Right lobe of liver (tissue), 6 donors: ENCODE measurements around the gene HSPB9. TPM values are rescaled to one million over a fixed set of nuclear protein-coding genes. Genes with fewer than 3 reads are reported as not detected.

Experiments
- ATAC-seq, 4 donors: fragments of 200-7000 bp; cut with Tn5 transposase; one replicate each; pipeline ENCODE4 v1.9.1; 2020; ENCODE audit warnings: mild to moderate bottlenecking in 4 of 4, moderate library complexity in 4 of 4
- DNase-seq, 3 donors: peaks; one replicate each; pipeline ENCODE4 v3.0.0-alpha.2; 2020
- H3K27ac ChIP-seq, 3 donors: fragments of 200-600 bp; one replicate each; pipeline ENCODE4 v1.8.0; 2022
- H3K27me3 ChIP-seq, 2 donors: fragments of 200-600 bp; one replicate each; pipeline ENCODE4 v1.8.0; 2022
- H3K36me3 ChIP-seq, 4 donors: fragments of 200-600 bp; sonication (generic) in 1 of 4; one replicate each; pipeline versions ENCODE4 v1.5.1 to v1.8.0; 2017 to 2022; ENCODE audit warnings: control low read depth in 1 of 4
- H3K4me1 ChIP-seq, 4 donors: fragments of 200-600 bp; sonication (generic) in 1 of 4; one replicate each; pipeline versions ENCODE4 v1.5.1 to v1.8.0; 2017 to 2022; ENCODE audit warnings: control low read depth in 1 of 4
- H3K4me3 ChIP-seq, 3 donors: fragments of 200-600 bp; one replicate each; pipeline ENCODE4 v1.8.0; 2022
- H3K9me3 ChIP-seq, 4 donors: fragments of 200-600 bp; sonication (generic) in 1 of 4; one replicate each; pipeline versions ENCODE4 v1.5.1 to v1.8.0; 2017 to 2022; ENCODE audit warnings: control low read depth in 1 of 4
- CTCF ChIP-seq, 4 donors: fragments of 200-600 bp in 3 of 4; fragments of 450-650 bp in 1 of 4; IDR thresholded peaks; one replicate each; pipeline versions ENCODE4 v1.5.1 to v1.8.0; 2016 to 2022; ENCODE audit warnings: antibody characterized with exemption in 4 of 4, mild to moderate bottlenecking in 2 of 4
- POLR2A ChIP-seq: fragments of 450-650 bp; IDR thresholded peaks from one replicate; pipeline ENCODE4 v1.6.1; 2017; ENCODE audit warnings: antibody characterized with exemption, mild to moderate bottlenecking
- WGBS: methylation state at CpG from one replicate; pipeline ENCODE4 v1.1.6; 2018; ENCODE audit warnings: low coverage, low lambda C conversion rate; ENCODE audit not compliant: insufficient coverage; ENCODE audit errors: missing lambda C conversion rate; 5-methylcytosine and 5-hydroxymethylcytosine counted together
- intact Hi-C, 2 donors: fragments of 100-400 bp; cut with DNase I; formaldehyde crosslinking; loops; one replicate each; pipeline versions ENCODE4 v1.11.2 to v1.14.1; 2022
- total RNA-seq, 6 experiments: library from RNA; depleted of rRNA in 2 of 6; stranded (reverse); fragments of >200 nt in 2 of 6; fragmentation: NEBNext Ultra II Directional in 3 of 6; extraction: Animal tissue kit (Norgen Biotek cat#: 25700) in 3 of 6; gene quantifications; one replicate each; pipeline versions ENCODE4 v1.1.0 to v1.2.4, GENCODE V29; 2016 to 2023
- donor health status: DM: no; HTN: yes; CAD: no.
- donor health status: DM: no; HTN: no; CAD: no.
- donor health status: DM: no; HTN: no; CAD: no.
- donor health status: DM: no; HTN: yes; CAD: no.
- donor health status: DM: no; HTN: yes; CAD: no.

The HSPB9 gene
- total RNA-seq, 6 experiments from 2014 or later = 0.38 to 1.6 (median 0.85) TPM

GRCh38 chr17:42098730-42099399 lies 23.7 kb upstream of the HSPB9 start:
- intact Hi-C loops = no loop called here
- H3K27ac ChIP-seq = no peak overlapping the region
- 56% methylated on average over 8 of the region's 14 CpGs for WGBS
- DNase-seq (no peak), ATAC-seq (peak in 1 of 4 donors; percentile 6)
- H3K27me3 ChIP-seq = no peaks in the 10 kb centered on the region
- no peak overlapping the region for H3K4me3 ChIP-seq
- peaks cover 0 to 7% (median 0%) of the 10 kb centered on the region in 4 donors for H3K36me3 ChIP-seq
- H3K9me3 ChIP-seq = no peaks in the 10 kb centered on the region
- TF ChIP-seq CTCF (IDR thresholded peaks at IDR 0.05) (no peak), POLR2A (no peak)
- peaks cover 0 to 15% (median 0%) of the 10 kb centered on the region in 4 donors for H3K4me1 ChIP-seq

GRCh38 chr17:42101513-42102292 lies 20.9 kb upstream of the HSPB9 start:
- peak; percentile 68 to 72 (median 71) for DNase-seq
- Histone ChIP-seq H3K4me1 (peaks cover 0 to 6% (median 0%) of the 10 kb centered on the region in 4 donors), H3K36me3 (peaks cover 0 to 24% (median 0%) of the 10 kb centered on the region in 4 donors), H3K4me3 (no peak overlapping the region), H3K9me3 (no peaks in the 10 kb centered on the region), H3K27ac (no peak overlapping the region), H3K27me3 (no peaks in the 10 kb centered on the region)
- ATAC-seq = peak; percentile 73 to 89 (median 84)
- TF ChIP-seq CTCF (IDR thresholded peaks at IDR 0.05) (peak; percentile 75 to 90 (median 80)), POLR2A (no peak)
- WGBS = 36% methylated on average over 5 of the region's 14 CpGs
- intact Hi-C loops = loop anchor here in 1 of 2 donors (5.0 kb wide), 1 partner anchor 34 kb away; no protein-coding TSS in a partner anchor

- Histone ChIP-seq H3K27ac (no peak overlapping the region), H3K4me3 (no peak overlapping the region), H3K36me3 (peaks cover 0 to 24% (median 0%) of the 10 kb centered on the region in 4 donors), H3K27me3 (no peaks in the 10 kb centered on the region), H3K4me1 (peaks cover 0 to 12% (median 0%) of the 10 kb centered on the region in 4 donors), H3K9me3 (no peaks in the 10 kb centered on the region)
- WGBS = 60% methylated on average over 1 of the region's 11 CpGs
- ATAC-seq (no peak), DNase-seq (no peak)
- intact Hi-C loops = loop anchor here in 1 of 2 donors (5.0 kb wide), 1 partner anchor 36 kb away; no protein-coding TSS in a partner anchor
- TF ChIP-seq POLR2A (no peak), CTCF (IDR thresholded peaks at IDR 0.05) (no peak)
Measured at GRCh38 chr17:42103221-42103954, 19.2 kb upstream of the HSPB9 start.

- H3K36me3 ChIP-seq = peaks cover 0 to 24% (median 0%) of the 10 kb centered on the region in 4 donors
- no peak for ATAC-seq
- TF ChIP-seq POLR2A (no peak), CTCF (IDR thresholded peaks at IDR 0.05) (no peak)
- WGBS = 83% methylated on average over 1 of the region's 3 CpGs
- no peak overlapping the region for H3K27ac ChIP-seq
- no peaks in the 10 kb centered on the region for H3K27me3 ChIP-seq
- peaks cover 0 to 19% (median 4%) of the 10 kb centered on the region in 4 donors for H3K4me1 ChIP-seq
- no peak overlapping the region for H3K4me3 ChIP-seq
- DNase-seq = no peak
- H3K9me3 ChIP-seq = no peaks in the 10 kb centered on the region
- intact Hi-C loops = loop anchor here in 1 of 2 donors (5.0 kb wide), 1 partner anchor 37 kb away; no protein-coding TSS in a partner anchor
Measured at GRCh38 chr17:42104264-42104663, 18.3 kb upstream of the HSPB9 start.
